T-helper 22 cell (primary cell): Measurements from ENCODE around the gene GNAT1.
A peak's percentile ranks its signal among the peaks of the same experiment; 100 is the strongest.
"Not testable (repeated sequence)": the region's sequence is repeated elsewhere in the genome, so short reads cannot be mapped to it uniquely, and the experiment has no call there.

ENCODE experiments used
- DNase-seq: peaks from one replicate; pipeline ENCODE4 v3.0.0-alpha.2; 2020; ENCODE audit warnings: low read depth

GNAT1 gene

DNA sequence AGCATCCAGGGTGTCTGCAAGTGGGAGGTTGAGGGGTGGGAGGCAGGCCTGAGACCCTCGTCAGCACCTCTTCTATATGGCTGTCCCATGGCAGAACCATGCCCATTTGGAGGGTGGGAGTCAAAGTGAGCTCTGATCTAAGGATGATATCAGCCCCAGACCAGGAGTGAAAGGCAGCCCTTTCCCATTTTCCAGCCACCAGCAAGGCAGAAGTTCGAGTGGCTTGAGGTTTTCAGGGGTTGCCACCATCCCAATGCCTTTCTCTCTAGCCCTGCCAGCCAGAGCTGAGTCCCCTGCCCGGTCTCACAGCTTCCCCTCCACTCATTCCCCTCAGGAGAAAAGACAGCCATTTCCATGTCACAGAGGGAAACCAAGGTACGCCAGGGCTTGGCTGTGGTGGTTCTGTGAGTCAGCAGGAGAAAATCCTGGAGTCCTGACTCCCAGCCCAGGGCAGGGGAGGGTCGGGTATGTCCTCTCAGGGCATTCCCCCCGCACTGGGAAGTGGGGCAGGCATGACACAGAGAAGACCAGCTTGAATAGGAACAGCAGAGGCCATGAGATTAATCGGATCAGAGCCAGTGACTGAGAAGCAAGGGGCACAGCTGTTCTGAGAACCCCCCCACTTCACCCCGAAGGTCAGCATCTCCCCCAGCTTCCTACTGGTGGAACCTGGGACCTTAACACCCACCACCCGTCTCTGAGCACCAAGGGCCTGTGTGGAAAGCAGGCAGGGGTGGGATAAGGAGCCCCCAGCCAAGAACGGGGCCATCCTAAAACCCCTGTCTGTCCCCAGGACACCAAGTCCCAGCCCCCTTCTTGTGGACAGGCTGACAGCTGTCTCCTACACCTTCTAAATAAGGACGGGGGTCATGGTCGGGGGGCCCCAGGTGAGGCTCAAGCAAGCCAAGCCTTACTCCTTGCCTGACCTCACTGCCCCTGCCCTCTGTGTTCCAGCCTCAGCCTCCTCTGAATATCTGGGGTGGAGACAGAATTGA lies 12.7 kb downstream of the GNAT1 start:
- DNase-seq: no peak

DNA sequence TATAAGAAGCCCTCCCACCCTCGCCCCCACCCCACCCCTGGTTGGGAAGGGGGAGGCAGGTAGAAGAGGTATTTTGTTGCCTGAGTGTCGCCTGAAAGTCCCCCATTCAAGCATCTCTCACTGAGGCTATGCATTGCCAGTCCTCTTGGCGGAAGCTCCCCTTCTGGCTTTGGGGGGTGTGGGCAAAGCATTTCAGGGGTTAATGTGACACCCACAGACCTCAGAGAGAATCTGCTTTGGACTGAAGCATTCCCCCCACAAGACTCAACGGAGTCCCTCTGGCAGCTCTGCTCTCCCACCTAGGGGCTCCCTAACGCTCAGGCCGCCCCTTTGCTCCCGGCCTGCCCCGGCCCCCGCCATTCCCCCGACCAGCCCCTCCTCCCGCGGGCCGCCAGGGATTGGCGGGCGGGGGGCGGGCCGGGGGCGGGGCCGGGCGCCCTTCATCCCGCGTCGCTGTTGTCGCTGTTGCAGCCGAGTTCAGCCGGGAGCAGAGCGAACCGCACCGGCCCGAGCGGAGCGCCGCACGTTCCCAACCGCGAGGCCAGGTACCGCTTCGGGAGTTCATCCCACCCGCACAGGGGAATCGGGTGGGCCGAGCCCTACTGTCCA lies 13.5 kb downstream of the GNAT1 start, which contains the start of gene SLC38A3:
Gene SLC38A3 (plus strand): TSS at position 468 of the 609 bp plus-strand sequence. CDS start 8,929 bp downstream, outside the sequence.
- no peak for DNase-seq

- DNase-seq: peak; percentile 18
These were observed 14.2 kb downstream of the GNAT1 start for GRCh38 chr3:50205413-50206276.

DNA sequence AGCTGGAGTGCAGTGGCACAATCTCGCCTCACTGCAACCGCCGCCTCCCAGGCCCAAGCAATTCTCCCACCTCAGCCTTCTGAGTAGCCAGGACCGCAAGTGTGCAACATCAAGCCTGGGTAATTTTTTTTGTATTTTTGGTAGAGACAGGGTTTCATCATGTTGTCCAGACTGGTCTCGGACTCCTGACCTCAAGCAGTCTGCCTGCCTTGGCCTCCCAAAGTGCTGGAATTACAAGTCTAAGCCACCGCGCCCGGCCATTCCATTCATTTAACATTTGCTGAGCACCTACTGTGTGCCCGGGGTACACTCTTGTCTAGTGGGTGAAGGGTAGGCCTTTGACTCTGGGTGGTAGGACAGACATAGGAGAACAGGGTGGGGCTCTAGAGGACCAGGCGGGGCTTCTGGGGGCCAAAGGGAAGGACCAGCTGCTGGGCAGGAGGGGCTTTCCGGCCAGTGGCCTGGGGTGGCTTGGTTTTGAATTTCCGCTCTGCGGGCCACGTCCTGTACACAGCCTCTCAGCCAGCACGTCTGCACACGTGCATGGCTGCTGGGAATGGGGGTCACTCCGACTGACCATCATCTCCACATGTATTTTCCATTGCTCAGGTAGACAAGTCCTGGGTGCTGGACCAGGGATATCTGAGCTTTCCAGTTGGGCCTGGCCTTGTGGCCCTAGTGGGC lies 16.1 kb downstream of the GNAT1 start:
- DNase-seq: no peak

DNA sequence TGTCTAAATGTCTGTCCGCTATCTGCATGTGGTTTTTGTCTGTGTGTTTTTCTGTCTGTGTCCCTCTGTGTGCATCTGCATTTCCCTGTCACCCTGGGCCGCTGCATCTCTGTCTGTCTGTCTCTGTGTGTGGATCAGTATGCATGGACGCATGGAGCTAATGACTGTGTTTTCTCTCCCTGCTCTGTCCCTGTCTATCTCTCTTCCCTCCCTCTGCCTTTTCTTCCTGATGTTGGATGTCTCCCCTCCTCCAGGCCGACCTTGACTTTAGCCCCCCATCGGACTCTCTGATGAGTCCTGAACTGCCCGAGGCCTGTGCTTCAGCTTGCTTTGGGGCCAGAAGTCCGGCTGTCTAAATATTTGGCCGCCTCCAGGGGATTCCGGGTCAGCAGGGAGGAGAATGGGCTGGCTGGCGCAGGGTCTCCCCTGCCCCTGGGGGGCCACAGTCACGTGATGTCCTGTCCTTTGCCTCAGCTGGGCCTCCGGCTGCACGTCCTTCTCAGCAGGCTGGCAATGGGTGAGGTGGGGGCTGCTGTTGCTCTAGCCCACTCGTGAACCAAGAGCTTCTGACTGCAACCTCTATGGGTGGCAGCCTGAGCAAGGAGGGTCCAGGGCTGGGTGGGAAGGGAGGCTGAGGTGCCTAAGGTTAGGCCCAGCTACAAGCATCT lies 17.4 kb downstream of the GNAT1 start:
- no peak for DNase-seq

- no peak for DNase-seq
These were observed 18.7 kb downstream of the GNAT1 start for GRCh38 chr3:50210176-50210509.

DNA sequence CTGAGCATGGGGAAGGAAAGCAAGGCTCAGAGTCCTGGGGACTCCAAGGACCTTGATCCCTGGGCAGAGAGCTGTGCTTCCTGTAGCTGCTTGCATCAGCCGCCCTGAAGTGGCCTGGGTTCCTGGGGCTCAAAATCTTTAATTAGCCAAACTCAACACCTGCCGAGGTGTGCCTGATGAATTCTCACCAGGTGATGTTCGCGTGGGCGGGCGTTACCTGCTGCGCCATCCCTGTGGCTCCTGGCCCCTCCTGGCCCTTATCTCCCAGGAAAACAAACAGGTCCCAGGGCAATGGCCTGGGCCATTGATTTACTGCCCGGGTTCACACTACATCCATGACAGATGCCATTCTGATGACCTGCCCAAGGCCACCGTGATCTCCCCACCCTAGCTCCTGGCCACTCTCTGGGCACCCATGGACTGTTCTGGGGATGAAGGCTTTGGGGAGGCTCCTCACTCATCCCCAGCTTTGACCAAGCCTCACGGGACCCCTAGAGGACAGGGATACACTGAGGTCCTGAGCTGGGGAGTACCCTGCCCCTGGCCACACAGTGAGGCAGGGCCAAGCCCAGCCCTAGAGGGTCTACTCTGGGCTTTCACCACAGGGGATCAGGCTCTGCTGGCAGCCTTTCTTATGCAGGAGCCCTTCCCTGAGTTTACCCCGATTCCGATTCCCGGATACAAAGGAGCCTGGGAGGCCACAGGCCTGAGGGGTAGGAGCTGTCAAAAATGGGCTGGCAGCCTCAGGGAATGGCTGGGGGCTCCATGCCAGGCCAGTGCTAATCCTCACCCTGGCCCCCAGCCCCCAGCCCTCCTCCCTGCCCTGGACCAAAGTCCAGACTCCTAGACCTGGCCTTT lies 19.3 kb downstream of the GNAT1 start:
- DNase-seq: no peak

DNA sequence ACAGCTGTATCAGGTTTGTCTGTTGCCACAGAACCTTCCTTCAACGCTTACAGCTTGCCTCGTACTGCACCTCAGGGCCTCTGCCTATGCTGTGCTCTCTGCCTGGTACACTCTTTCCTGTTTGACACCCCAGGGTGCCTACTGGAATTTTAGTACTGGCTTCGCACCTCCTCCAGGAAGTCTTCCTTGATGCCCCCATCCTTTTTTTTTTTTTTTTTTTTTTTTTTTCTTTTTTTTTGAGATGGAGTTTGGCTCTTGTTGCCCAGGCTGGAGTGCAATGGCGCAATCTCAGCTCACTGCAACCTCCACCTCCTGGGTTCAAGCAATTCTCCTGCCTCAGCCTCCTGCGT lies 19.9 kb downstream of the GNAT1 start:
- not testable (repeated sequence) for DNase-seq

- DNase-seq: no peak
These were observed 20.5 kb downstream of the GNAT1 start for GRCh38 chr3:50211930-50212329.

DNA sequence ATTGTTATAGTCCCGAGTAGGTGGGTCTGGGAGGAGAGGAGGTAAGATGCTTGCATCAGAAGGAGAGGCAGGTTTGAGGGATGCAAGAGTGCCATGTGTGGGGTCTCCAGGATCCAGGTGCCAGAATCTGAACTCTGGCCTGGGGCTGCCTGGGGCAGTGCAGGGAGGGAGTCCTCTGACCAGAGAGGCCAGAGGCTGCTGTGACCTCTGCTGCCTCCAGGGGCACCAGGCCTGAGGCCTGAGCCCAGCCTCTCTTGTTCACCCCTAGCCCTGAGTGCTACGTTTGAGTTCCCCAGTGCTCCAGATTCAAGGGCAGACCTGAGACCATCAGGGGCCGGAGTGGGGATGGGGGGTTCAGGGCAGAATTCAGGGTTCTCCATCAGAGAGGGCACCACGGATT lies 21.1 kb downstream of the GNAT1 start:
- no peak for DNase-seq

GRCh38 chr3:50212971-50213370 lies 21.6 kb downstream of the GNAT1 start:
- DNase-seq: no peak

DNA sequence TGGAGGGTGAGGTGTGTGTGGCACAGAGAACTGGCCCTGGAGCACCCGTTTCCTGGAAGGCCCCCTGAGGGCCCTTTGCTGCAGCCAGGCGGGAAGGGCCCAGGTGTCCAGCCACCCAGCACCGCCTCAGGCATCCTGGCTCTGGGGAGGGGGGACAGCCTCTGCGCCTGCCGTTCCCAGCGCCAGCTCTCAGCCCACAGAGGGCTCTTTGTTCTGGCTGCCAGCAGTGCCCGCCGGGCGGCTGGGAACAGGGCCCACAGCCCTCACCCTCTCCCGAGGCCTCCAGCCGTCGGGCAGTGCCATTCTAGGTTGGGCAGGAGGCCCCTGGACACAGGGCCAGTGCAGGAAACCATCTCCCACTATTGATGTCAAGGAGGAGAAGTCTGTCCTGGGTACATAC lies 22.0 kb downstream of the GNAT1 start:
- no peak for DNase-seq

DNA sequence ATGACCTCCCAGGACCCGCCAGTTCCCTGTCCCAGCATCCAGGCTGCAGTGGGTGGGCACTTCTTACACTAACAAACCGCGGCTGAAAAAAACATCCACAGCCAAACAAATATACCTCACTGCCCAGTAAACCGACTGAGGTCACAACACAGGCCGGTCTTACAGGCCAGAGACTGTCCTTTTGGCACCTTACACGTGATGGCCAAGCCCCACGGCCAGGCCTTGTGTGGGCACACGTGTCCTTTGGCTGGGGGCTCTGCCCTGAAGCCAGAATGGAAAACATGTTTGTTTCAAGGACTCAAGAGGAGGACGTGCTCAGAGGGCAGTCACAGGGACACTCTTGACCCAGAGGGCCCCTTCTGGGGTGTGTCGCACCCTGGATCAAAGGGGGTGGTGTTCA lies 23.4 kb downstream of the GNAT1 start:
- no peak for DNase-seq

DNA sequence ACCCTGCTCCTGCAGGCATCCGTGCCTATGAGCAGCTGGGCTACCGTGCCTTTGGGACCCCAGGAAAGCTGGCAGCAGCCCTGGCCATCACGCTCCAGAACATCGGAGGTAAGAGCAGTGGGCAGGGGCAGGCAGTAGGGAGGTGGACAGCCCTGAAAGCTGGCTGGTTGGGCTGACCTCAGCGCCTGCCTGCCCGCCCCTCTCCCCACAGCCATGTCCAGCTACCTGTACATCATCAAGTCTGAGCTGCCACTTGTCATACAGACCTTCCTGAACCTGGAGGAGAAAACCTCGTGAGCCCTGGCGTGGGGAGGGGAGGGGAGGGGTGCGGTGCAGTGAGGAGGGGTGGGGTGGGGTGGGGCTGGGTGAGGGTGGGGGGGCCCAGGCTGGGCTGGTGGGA lies 24.1 kb downstream of the GNAT1 start:
- no peak for DNase-seq

- DNase-seq: no peak
These were observed 26.3 kb downstream of the GNAT1 start for GRCh38 chr3:50217681-50218080.

DNA sequence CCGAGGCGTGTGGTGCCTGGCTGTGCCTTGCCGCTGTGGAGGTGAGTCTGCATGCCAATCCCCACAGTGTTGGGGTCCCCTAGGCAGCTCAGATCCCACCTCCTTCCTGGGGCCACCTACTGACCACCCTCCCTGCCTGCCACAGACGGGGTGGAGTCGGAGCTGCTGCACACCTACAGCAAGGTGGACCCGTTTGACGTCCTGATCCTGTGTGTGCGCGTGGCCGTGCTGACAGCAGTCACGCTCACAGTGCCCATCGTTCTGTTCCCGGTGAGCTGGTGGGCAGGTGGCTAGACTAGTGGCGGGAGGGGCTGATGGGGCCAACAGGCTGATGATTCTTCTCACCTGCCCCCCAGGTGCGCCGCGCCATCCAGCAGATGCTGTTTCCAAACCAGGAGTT lies 27.0 kb downstream of the GNAT1 start:
- no peak for DNase-seq

GRCh38 chr3:50219285-50219684 lies 27.9 kb downstream of the GNAT1 start:
- DNase-seq: no peak

GRCh38 chr3:50220109-50220508 lies 28.7 kb downstream of the GNAT1 start:
- no peak for DNase-seq

GRCh38 chr3:50221051-50221410 lies 29.6 kb downstream of the GNAT1 start:
- no peak for DNase-seq

DNA sequence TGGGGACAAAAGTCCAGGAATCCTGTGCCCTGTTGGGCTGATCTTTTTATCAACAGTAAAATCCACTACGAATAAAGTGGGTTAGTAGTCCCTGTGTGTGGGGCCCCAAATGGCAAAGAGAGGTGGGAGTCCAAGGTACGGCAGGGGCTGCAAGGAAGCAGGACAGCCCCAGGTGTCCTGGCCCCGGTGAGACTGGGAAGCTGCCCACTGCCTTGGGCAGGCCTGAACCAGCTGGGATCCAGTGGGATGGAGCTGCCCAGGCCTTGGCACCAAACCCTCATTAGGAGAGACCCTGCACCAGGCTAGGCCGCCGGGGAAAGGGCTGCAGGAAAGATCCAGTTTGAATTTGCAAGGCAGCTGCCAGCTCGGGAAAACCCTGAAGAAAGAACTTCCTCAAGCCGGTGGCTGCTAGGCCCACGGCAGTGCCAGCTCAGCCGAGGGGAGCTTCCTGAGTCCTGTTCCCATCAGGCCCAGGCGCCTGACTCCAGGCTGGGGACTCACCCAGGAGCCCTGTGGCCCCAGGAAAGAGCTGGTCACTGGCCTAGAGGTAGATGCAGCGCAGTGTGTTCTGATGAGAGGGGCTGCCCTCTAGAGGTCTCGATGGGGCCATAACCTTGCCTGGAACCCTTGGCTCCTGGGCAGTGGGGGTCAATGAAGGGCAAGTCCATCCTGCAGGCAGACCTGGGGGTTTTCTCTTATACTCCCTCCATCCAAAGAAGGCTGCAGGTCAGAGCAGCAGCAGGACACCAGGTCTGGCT lies 30.2 kb downstream of the GNAT1 start:
- DNase-seq: no peak
